Measurements from ENCODE around the gene CEBPG. TPM values are rescaled to one million over a fixed set of nuclear protein-coding genes. Genes with fewer than 3 reads are reported as not detected.

Gene CEBPG
- total RNA-seq, 1 donor from 2014 or later: 32.0 TPM

GRCh38 chr19:33332248-33332647 is 41.3 kb upstream of the CEBPG start:
- Mint-ChIP-seq H3K4me1 (peaks cover 19% of the 10 kb centered on the region), H3K27me3 (peaks cover 7% of the 10 kb centered on the region), H3K4me3 (peak overlapping the region; percentile 44), H3K36me3 (ENCODE audit: low read depth) (no peaks in the 10 kb centered on the region), H3K27ac (peak overlapping the region; percentile 70), H3K9me3 (peaks cover 4% of the 10 kb centered on the region)
- ChIA-PET POLR2A (interaction anchor here (0.7 to 1.2 kb wide), 2 partner anchors 30 to 42 kb away, joined by 3 read pairs; partner anchors contain the start of gene CEBPA), CTCF (no interaction called here)
- ATAC-seq (ENCODE audit: low read depth): peak; percentile 49
- intact Hi-C loops (cut with micrococcal nuclease): no loop called here
- DNase-seq: no peak
- TF ChIP-seq CTCF (IDR thresholded peaks at IDR 0.05): no peak

GRCh38 chr19:33333151-33333550 is 40.4 kb upstream of the CEBPG start:
- ATAC-seq (ENCODE audit: low read depth) (no peak), DNase-seq (no peak)
- Mint-ChIP-seq H3K4me1 (peaks cover 19% of the 10 kb centered on the region), H3K27ac (no peak overlapping the region), H3K9me3 (peaks cover 4% of the 10 kb centered on the region), H3K4me3 (no peak overlapping the region), H3K36me3 (ENCODE audit: low read depth) (no peaks in the 10 kb centered on the region), H3K27me3 (peaks cover 7% of the 10 kb centered on the region)
- ChIA-PET POLR2A (no interaction called here), CTCF (no interaction called here)
- intact Hi-C loops (cut with micrococcal nuclease): no loop called here
- no peak for TF ChIP-seq CTCF (IDR thresholded peaks at IDR 0.05)

- ChIA-PET CTCF (no interaction called here), POLR2A (no interaction called here)
- intact Hi-C loops (cut with micrococcal nuclease): no loop called here
- H3K27me3 Mint-ChIP-seq: peaks cover 8% of the 10 kb centered on the region
- peaks cover 19% of the 10 kb centered on the region for H3K4me1 Mint-ChIP-seq
- ATAC-seq (ENCODE audit: low read depth): no peak
- no peak overlapping the region for H3K27ac Mint-ChIP-seq
- H3K9me3 Mint-ChIP-seq: peaks cover 4% of the 10 kb centered on the region
- no peaks in the 10 kb centered on the region for H3K36me3 Mint-ChIP-seq (ENCODE audit: low read depth)
- no peak overlapping the region for H3K4me3 Mint-ChIP-seq
- no peak for DNase-seq
- TF ChIP-seq CTCF (IDR thresholded peaks at IDR 0.05): no peak
Measured at GRCh38 chr19:33333642-33334041, 39.9 kb upstream of the CEBPG start.

GRCh38 chr19:33334271-33334670 is 39.2 kb upstream of the CEBPG start:
- Mint-ChIP-seq H3K9me3 (peaks cover 4% of the 10 kb centered on the region), H3K27ac (no peak overlapping the region), H3K27me3 (peaks cover 7% of the 10 kb centered on the region), H3K4me3 (no peak overlapping the region), H3K36me3 (ENCODE audit: low read depth) (no peaks in the 10 kb centered on the region), H3K4me1 (peaks cover 19% of the 10 kb centered on the region)
- intact Hi-C loops (cut with micrococcal nuclease): no loop called here
- DNase-seq: no peak
- no peak for ATAC-seq (ENCODE audit: low read depth)
- ChIA-PET POLR2A (no interaction called here), CTCF (no interaction called here)
- TF ChIP-seq CTCF (IDR thresholded peaks at IDR 0.05): no peak

DNA sequence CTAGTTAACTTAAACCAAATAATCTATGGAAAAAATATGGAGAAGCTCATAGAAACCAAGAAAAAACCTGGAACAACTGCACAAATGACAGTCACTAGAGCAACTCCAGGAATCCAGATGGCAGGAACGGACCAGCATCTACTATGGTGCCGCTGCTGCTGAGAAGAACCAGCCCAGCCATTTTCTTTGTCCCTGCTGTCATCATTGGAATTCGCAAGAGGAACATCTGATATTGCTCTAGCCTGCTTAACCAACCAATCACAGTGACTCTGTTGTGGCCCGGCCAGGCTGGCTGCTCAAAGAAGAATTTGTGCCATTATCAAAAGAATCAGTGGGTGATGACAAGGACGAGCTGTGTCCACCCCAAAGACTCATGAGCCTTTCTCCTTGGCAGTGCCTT is 38.1 kb upstream of the CEBPG start:
- Mint-ChIP-seq H3K4me1 (peaks cover 19% of the 10 kb centered on the region), H3K9me3 (peaks cover 4% of the 10 kb centered on the region), H3K27me3 (peaks cover 4% of the 10 kb centered on the region), H3K36me3 (ENCODE audit: low read depth) (no peaks in the 10 kb centered on the region), H3K27ac (no peak overlapping the region), H3K4me3 (no peak overlapping the region)
- ChIA-PET POLR2A (no interaction called here), CTCF (no interaction called here)
- ATAC-seq (ENCODE audit: low read depth) (no peak), DNase-seq (no peak)
- intact Hi-C loops (cut with micrococcal nuclease): no loop called here
- TF ChIP-seq CTCF (IDR thresholded peaks at IDR 0.05): no peak

Data from activated B cell treated with CpG ODN at 0.5 μM for 24 hours (primary cell).